Subcutaneous abdominal adipose tissue (tissue), 5 donors: ENCODE results near the gene CUEDC2.

Source experiments
- H3K27ac ChIP-seq: one replicate; pipeline ENCODE4 v1.7.0; 2013; ENCODE audit warnings: low read depth, mild to moderate bottlenecking, inconsistent platforms, low read length, moderate library complexity
- H3K27me3 ChIP-seq, 5 donors: one replicate each; pipeline ENCODE4 v1.7.0; 2013; ENCODE audit warnings: low read length in 5 of 5, inconsistent platforms in 1 of 5; ENCODE audit not compliant: control insufficient read depth in 5 of 5, insufficient read depth in 4 of 5
- H3K36me3 ChIP-seq, 5 donors: one replicate each; pipeline ENCODE4 v1.7.0; 2013; ENCODE audit warnings: low read length in 5 of 5; ENCODE audit not compliant: control insufficient read depth in 5 of 5, insufficient read depth in 5 of 5
- H3K4me1 ChIP-seq, 5 donors: one replicate each; pipeline ENCODE4 v1.7.0; 2013; ENCODE audit warnings: low read length in 5 of 5, mild to moderate bottlenecking in 3 of 5, moderate library complexity in 1 of 5; ENCODE audit not compliant: control insufficient read depth in 5 of 5, insufficient read depth in 5 of 5
- H3K4me3 ChIP-seq, 5 donors: one replicate each; pipeline ENCODE4 v1.7.0; 2013; ENCODE audit warnings: low read length in 5 of 5, low read depth in 1 of 5
- H3K9ac ChIP-seq, 5 donors: one replicate each; pipeline ENCODE4 v1.7.0; 2013; ENCODE audit warnings: low read length in 5 of 5, mild to moderate bottlenecking in 4 of 5, moderate library complexity in 3 of 5
- H3K9me3 ChIP-seq, 5 donors: one replicate each; pipeline ENCODE4 v1.7.0; 2013; ENCODE audit warnings: low read length in 5 of 5; ENCODE audit not compliant: control insufficient read depth in 5 of 5
- donor health status: healthy.
- donor health status: healthy.
- donor health status: healthy.
- donor health status: healthy.
- donor health status: healthy.

Gene CUEDC2

GRCh38 chr10:102437515-102437914 lies 5.1 kb upstream of the CUEDC2 start:
- Histone ChIP-seq H3K36me3 (no peaks in the 10 kb centered on the region), H3K27ac (no peak overlapping the region), H3K27me3 (peaks cover 0 to 22% (median 12%) of the 10 kb centered on the region in 5 donors), H3K9me3 (no peaks in the 10 kb centered on the region), H3K4me1 (peaks cover 0 to 23% (median 11%) of the 10 kb centered on the region in 5 donors), H3K9ac (no peak overlapping the region), H3K4me3 (no peak overlapping the region)

- Histone ChIP-seq H3K9me3 (no peaks in the 10 kb centered on the region), H3K27ac (no peak overlapping the region), H3K4me1 (peaks cover 6 to 33% (median 20%) of the 10 kb centered on the region in 5 donors), H3K4me3 (peak overlapping the region in 1 of 5 donors; percentile 17), H3K27me3 (peaks cover 0 to 22% (median 12%) of the 10 kb centered on the region in 5 donors), H3K9ac (no peak overlapping the region), H3K36me3 (no peaks in the 10 kb centered on the region)
These were observed 3.9 kb upstream of the CUEDC2 start for GRCh38 chr10:102436312-102436711.

- Histone ChIP-seq H3K9ac (peak overlapping the region in 2 of 5 donors; percentile 43 to 55), H3K9me3 (no peaks in the 10 kb centered on the region), H3K36me3 (no peaks in the 10 kb centered on the region), H3K4me3 (peak overlapping the region in 3 of 5 donors; percentile 16 to 54 (median 45)), H3K27me3 (peaks cover 0 to 22% (median 12%) of the 10 kb centered on the region in 5 donors), H3K4me1 (peaks cover 6 to 33% (median 21%) of the 10 kb centered on the region in 5 donors), H3K27ac (no peak overlapping the region)
These were observed 3.3 kb upstream of the CUEDC2 start for GRCh38 chr10:102435529-102436233.

- Histone ChIP-seq H3K36me3 (no peaks in the 10 kb centered on the region), H3K9ac (peak overlapping the region in 1 of 5 donors; percentile 55), H3K4me1 (peaks cover 6 to 33% (median 21%) of the 10 kb centered on the region in 5 donors), H3K9me3 (no peaks in the 10 kb centered on the region), H3K27ac (no peak overlapping the region), H3K27me3 (peaks cover 0 to 22% (median 12%) of the 10 kb centered on the region in 5 donors), H3K4me3 (peak overlapping the region in 3 of 5 donors; percentile 11 to 54 (median 16))
These were observed 2.7 kb upstream of the CUEDC2 start for GRCh38 chr10:102435133-102435497.

- peaks cover 0 to 22% (median 12%) of the 10 kb centered on the region in 5 donors for H3K27me3 ChIP-seq
- H3K4me1 ChIP-seq: peaks cover 6 to 33% (median 21%) of the 10 kb centered on the region in 5 donors
- H3K4me3 ChIP-seq: peak overlapping the region in 2 of 5 donors; percentile 16 to 54
- H3K36me3 ChIP-seq: no peaks in the 10 kb centered on the region
- H3K9me3 ChIP-seq: no peaks in the 10 kb centered on the region
- no peak overlapping the region for H3K27ac ChIP-seq
- H3K9ac ChIP-seq: peak overlapping the region in 1 of 5 donors; percentile 55
These were observed 2.2 kb upstream of the CUEDC2 start for GRCh38 chr10:102434394-102435132.

GRCh38 chr10:102433619-102434046 lies 1.3 kb upstream of the CUEDC2 start:
- Histone ChIP-seq H3K27ac (no peak overlapping the region), H3K4me1 (peaks cover 6 to 33% (median 21%) of the 10 kb centered on the region in 5 donors), H3K9me3 (no peaks in the 10 kb centered on the region), H3K4me3 (no peak overlapping the region), H3K9ac (no peak overlapping the region), H3K36me3 (no peaks in the 10 kb centered on the region), H3K27me3 (peaks cover 0 to 22% (median 12%) of the 10 kb centered on the region in 5 donors)

- no peaks in the 10 kb centered on the region for H3K36me3 ChIP-seq
- H3K27ac ChIP-seq: peak overlapping the region; percentile 70
- H3K27me3 ChIP-seq: peaks cover 0 to 21% (median 12%) of the 10 kb centered on the region in 5 donors
- no peaks in the 10 kb centered on the region for H3K9me3 ChIP-seq
- peak overlapping the region; percentile 88 to 96 (median 89) for H3K4me3 ChIP-seq
- H3K9ac ChIP-seq: peak overlapping the region; percentile 73 to 98 (median 88)
- H3K4me1 ChIP-seq: peaks cover 6 to 33% (median 21%) of the 10 kb centered on the region in 5 donors
These were observed 786 bp downstream of the CUEDC2 start for GRCh38 chr10:102431452-102432124.

- Histone ChIP-seq H3K9me3 (no peaks in the 10 kb centered on the region), H3K36me3 (peaks cover 0 to 6% (median 6%) of the 10 kb centered on the region in 5 donors), H3K4me1 (peaks cover 6 to 23% (median 17%) of the 10 kb centered on the region in 5 donors), H3K9ac (no peak overlapping the region), H3K4me3 (no peak overlapping the region), H3K27me3 (peaks cover 0 to 8% (median 2%) of the 10 kb centered on the region in 5 donors), H3K27ac (no peak overlapping the region)
These were observed 2.9 kb downstream of the CUEDC2 start for GRCh38 chr10:102429468-102429867.

GRCh38 chr10:102426803-102427287 lies 5.5 kb downstream of the CUEDC2 start:
- Histone ChIP-seq H3K4me3 (no peak overlapping the region), H3K9ac (no peak overlapping the region), H3K4me1 (peaks cover 8 to 25% (median 24%) of the 10 kb centered on the region in 5 donors), H3K9me3 (no peaks in the 10 kb centered on the region), H3K27me3 (no peaks in the 10 kb centered on the region), H3K27ac (no peak overlapping the region), H3K36me3 (peaks cover 0 to 22% (median 19%) of the 10 kb centered on the region in 5 donors)
